ENCODE measurements around the gene HIGD1B.
"Not testable (repeated sequence)": the region's sequence is repeated elsewhere in the genome, so short reads cannot be mapped to it uniquely, and the experiment has no call there.

HIGD1B gene

DNA sequence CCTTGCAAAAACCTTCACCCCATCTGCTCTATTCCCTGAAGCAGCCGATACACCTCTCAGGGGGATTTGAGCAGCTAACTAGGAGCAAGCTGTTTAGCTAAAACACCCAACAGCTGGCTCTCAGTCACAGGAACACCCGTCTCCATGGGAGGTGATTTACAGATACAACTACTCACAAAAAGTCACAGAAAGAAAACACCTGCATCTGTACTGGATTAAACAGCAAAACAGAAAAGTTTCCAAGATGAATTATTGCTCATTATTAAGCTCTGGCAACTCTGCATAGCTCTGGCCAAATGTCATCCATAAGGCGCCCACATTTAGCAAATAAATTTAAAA is 39.9 kb upstream of the HIGD1B start:
- H3K4me1 Mint-ChIP-seq, result peaks cover 21% of the 10 kb centered on the region
- H3K36me3 Mint-ChIP-seq (ENCODE audit: low read depth), result peaks cover 45% of the 10 kb centered on the region
- H3K9me3 Mint-ChIP-seq, result no peaks in the 10 kb centered on the region
- no peak overlapping the region for H3K4me3 Mint-ChIP-seq
- no peaks in the 10 kb centered on the region for H3K27me3 Mint-ChIP-seq (ENCODE audit: low read depth)
- H3K27ac Mint-ChIP-seq, result peak overlapping the region in 1 of 3 experiments; percentile 20
- TF ChIP-seq, protein P1, sequence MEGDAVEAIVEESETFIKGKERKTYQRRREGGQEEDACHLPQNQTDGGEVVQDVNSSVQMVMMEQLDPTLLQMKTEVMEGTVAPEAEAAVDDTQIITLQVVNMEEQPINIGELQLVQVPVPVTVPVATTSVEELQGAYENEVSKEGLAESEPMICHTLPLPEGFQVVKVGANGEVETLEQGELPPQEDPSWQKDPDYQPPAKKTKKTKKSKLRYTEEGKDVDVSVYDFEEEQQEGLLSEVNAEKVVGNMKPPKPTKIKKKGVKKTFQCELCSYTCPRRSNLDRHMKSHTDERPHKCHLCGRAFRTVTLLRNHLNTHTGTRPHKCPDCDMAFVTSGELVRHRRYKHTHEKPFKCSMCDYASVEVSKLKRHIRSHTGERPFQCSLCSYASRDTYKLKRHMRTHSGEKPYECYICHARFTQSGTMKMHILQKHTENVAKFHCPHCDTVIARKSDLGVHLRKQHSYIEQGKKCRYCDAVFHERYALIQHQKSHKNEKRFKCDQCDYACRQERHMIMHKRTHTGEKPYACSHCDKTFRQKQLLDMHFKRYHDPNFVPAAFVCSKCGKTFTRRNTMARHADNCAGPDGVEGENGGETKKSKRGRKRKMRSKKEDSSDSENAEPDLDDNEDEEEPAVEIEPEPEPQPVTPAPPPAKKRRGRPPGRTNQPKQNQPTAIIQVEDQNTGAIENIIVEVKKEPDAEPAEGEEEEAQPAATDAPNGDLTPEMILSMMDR (IDR thresholded peaks at IDR 0.05; ENCODE audit: unreplicated experiment in 3 of 3), result no peak

DNA sequence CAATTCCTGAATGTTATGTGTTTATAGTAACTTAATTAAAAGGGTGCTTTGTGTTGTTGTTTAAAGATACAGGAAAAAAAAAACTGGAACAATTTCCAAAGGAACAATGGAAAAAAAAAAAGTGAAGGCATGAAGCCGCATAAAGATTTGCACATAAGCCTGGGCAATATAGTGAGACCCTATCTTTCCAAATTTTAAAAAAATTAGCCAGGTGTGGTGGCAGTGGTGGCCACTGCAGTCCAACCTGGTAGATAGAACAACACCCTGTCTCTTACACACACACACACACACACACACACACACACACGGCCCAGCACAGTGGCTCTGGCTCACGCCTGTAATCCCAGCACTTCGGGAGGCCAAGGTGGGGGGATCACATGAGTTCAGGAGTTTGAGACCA is 39.5 kb upstream of the HIGD1B start:
- Mint-ChIP-seq H3K27ac (peak overlapping the region in 1 of 3 experiments; percentile 20), H3K9me3 (no peaks in the 10 kb centered on the region), H3K4me3 (no peak overlapping the region), H3K27me3 (ENCODE audit: low read depth) (no peaks in the 10 kb centered on the region), H3K4me1 (peaks cover 21% of the 10 kb centered on the region), H3K36me3 (ENCODE audit: low read depth) (peaks cover 42% of the 10 kb centered on the region)
- TF ChIP-seq, protein P1 (IDR thresholded peaks at IDR 0.05; ENCODE audit: unreplicated experiment in 3 of 3), result no peak

DNA sequence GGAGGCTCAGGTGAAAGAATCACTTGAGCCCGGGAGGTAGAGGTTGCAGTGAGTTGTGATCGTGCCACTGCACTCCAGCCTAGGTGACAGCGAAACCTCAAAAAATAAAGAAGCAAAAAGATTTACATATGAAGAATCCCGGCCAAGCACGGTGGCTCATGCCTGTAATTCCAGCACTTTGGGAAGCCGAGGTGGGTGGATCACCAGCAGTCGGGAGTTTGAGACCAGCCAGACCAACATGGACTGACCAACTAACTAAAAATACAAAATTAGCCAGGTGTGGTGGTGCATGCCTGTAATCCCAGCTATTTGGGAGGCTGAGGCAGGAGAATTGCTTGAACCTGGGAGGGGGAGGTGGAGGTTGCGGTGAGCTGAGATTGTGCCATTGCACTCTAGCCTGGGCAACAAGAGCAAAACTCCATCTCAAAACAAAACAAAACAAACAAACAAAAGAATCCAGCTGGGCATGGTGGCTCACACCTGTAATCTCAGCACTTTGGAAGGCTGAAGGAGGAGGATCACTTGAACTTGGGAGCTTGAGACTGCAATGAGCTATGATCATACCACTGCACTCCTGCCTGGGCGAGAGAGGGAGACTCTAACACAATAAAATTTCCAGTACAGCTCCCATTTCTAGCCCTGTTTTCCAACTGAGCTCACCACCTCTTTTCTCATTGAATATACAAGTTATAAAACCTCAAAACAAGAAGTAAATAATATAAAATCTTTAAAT is 38.9 kb upstream of the HIGD1B start:
- H3K27ac Mint-ChIP-seq; H3K9me3 Mint-ChIP-seq; H3K4me3 Mint-ChIP-seq; H3K27me3 Mint-ChIP-seq (ENCODE audit: low read depth): not testable (repeated sequence)
- peaks cover 40% of the 10 kb centered on the region for H3K36me3 Mint-ChIP-seq (ENCODE audit: low read depth)
- H3K4me1 Mint-ChIP-seq, result peaks cover 21% of the 10 kb centered on the region

DNA sequence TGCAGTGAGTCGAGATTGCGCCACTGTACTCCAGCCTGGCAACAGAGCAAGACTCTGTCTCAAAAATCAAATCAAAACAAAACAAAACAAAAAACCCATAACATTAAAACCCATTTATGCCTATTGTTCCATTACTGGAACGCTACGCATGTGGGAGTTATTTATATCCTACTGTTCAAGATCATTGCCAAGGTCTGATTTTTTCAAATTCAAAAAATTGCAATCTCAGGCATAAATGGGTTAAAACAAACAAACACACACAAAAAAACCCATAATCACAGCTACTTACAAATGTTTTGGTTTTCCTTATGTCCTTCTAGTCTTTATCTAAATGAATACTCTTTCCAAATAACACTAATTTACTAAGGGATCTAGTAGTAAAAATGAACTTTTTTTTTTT is 35.4 kb upstream of the HIGD1B start:
- Mint-ChIP-seq H3K9me3 (no peaks in the 10 kb centered on the region), H3K27me3 (ENCODE audit: low read depth) (no peaks in the 10 kb centered on the region), H3K4me1 (peaks cover 8% of the 10 kb centered on the region), H3K36me3 (ENCODE audit: low read depth) (peaks cover 10% of the 10 kb centered on the region), H3K27ac (no peak overlapping the region), H3K4me3 (no peak overlapping the region)
- TF ChIP-seq, protein P1 (IDR thresholded peaks at IDR 0.05; ENCODE audit: unreplicated experiment in 3 of 3), result no peak

DNA sequence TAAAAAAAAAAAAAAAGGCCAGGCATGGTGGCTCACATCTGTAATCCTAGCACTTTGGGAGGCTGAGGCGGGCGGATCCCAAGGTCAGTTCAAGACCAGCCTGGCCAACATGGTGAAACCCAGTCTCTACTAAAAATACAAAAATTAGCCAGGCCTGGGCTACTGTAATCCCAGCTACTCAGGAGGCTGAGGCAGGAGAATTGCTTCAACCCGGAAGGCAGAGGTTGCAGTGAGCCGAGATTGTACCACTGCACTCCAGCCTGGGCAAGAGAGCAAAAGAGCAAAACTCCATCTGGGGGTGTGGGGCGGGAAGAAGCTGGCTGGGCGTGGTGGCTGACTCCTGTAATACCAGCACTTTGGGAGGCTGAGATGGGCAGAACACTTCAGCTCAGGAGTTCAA is 29.2 kb upstream of the HIGD1B start:
- H3K4me1 Mint-ChIP-seq; H3K27me3 Mint-ChIP-seq (ENCODE audit: low read depth); H3K27ac Mint-ChIP-seq; H3K4me3 Mint-ChIP-seq; H3K9me3 Mint-ChIP-seq: not testable (repeated sequence)
- H3K36me3 Mint-ChIP-seq (ENCODE audit: low read depth), result peaks cover 11% of the 10 kb centered on the region

DNA sequence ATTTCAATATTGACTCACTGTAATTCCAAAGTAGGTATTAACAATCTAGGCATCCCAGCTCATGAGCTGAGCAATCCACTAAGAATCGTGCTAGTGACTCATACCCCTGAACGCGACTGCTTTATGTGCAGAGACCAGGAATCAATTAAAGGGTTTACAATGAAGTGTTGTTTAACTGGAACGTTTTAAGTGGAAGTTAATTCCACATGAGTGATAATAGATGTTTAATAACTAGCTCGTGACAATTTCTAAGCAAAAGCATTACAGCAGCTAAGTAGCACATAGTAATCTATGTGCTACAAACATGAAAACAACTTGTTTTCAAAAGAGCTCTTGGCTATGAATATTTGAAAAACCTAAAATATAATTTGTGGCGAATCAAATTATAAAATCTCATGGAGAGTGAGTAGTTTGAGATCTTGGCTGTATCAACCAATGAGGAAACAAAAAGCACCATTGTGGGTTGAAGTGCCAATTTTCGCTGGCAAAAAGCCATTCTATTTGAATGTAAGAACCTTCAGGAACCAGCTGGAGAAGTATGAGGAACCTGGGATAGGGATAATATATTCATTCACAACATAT is 27.0 kb upstream of the HIGD1B start:
- no peak overlapping the region for H3K4me3 Mint-ChIP-seq
- H3K27ac Mint-ChIP-seq, result no peak overlapping the region
- H3K27me3 Mint-ChIP-seq (ENCODE audit: low read depth), result no peaks in the 10 kb centered on the region
- H3K9me3 Mint-ChIP-seq, result no peaks in the 10 kb centered on the region
- no peaks in the 10 kb centered on the region for H3K4me1 Mint-ChIP-seq
- H3K36me3 Mint-ChIP-seq (ENCODE audit: low read depth), result peaks cover 11% of the 10 kb centered on the region
- TF ChIP-seq, protein P1 (IDR thresholded peaks at IDR 0.05; ENCODE audit: unreplicated experiment in 3 of 3), result no peak

DNA sequence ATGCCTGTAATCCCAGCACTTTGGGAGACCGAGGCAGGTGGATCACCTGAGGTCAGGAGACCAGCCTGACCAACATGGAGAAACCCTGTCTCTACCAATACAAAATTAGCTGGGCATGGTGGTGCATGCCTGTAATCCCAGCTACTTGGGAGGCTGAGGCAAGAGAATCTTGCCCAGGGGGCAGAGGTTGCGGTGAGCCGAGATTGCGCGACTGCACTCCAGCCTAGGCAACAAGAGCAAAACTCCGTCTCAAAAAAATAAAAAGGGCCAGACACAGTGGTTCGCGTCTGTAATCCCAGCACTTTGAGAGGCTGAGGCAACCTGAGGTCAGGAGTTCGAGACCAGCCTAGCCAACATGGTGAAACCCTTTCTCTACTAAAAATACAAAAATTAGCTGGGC is 22.4 kb upstream of the HIGD1B start:
- H3K27me3 Mint-ChIP-seq (ENCODE audit: low read depth); H3K36me3 Mint-ChIP-seq (ENCODE audit: low read depth); H3K9me3 Mint-ChIP-seq; H3K27ac Mint-ChIP-seq; H3K4me3 Mint-ChIP-seq: not testable (repeated sequence)
- peaks cover 12% of the 10 kb centered on the region for H3K4me1 Mint-ChIP-seq
